DMS 273 treated with DMSO at 0.1 percent for 48 hours (cell line): ENCODE results near the gene UNC93A.
"Not testable (repeated sequence)": the region's sequence is repeated elsewhere in the genome, so short reads cannot be mapped to it uniquely, and the experiment has no call there.

Source experiments
- DNase-seq: peaks from one replicate; lab custom pipeline; 2025; lab: John Stamatoyannopoulos, UW

UNC93A gene

DNA sequence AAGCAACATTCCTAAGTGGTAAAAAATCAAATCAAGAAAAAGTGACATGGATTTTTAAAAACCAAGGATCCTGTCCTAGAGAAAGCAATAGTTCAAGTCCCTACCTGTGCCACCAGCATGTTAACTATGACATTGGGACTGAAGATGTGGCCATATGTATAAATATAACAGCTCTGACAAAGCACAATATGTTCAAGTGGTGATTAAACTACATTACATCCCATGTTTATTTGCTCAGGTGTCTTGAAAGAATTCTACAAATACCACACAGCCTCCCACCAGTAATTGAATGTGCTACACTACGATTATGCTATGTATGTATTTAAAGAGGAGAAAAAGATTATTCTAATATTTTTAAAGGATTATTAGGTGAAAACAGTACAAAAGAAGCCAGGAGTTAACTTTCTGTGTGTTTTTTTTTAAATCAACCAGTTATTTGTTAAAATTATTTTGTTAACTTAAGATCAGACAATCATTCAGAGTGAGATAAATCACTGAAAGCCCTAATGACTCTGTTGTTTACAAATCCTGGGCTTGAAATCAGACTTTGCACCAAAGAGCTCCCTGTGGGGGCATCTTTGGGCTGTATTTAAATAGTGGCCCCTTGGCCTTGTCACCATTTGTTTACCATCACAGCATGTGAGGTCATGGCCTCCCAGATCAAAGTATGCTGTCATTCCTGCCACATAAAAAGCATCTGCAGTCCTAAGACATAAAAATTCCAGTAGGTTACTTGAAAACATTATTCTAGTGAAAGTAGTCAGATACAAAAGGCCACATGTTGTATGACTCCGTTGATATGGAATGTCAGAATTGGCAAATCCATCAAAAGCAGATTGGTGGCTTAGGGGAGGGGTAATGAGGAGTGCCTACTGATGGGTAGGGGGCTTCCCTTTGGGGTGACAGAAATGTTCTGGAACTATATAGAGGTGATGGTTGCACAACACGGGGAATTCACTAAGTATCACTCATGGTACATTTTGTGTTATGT is 50.8 kb downstream of the UNC93A start:
- DNase-seq = no peak

DNA sequence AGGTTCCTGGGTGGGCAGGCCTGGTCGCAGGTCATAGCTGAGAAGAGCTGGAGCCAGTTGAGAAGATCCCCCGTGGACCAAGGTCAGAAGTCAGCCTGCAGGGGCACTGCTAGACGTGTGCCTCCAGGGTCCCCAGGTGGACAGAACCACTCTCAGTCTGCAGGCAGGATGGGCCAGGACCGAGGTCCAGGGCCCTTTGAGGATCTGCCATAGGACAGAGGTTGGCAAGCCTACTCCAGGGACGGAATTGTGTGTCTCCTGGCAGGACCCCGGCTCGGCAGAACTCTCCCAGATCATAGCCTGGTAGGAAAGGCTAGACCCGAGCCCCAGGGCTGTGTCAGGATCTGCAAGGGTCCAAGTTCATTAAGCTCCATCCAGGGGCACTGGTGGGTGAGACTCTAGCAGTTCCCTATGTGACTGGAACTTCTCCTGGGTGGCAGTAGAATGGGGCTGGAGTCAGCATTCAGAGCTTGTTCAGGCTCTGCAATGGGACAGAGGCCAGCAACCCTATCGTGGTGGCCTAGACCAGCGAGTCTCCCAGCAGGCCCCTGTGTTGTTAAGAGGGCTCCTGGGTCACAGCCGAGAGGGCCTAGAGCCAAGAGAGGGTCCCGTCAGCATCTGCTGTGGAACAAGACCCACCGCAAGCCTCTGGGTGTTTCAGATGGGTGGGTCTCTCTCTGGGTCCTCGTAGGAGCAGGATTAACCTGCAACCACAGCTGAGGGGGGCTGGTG is 51.9 kb downstream of the UNC93A start:
- DNase-seq = no peak

- DNase-seq = no peak
These were observed 54.2 kb downstream of the UNC93A start for GRCh38 chr6:167345348-167345747.

DNA sequence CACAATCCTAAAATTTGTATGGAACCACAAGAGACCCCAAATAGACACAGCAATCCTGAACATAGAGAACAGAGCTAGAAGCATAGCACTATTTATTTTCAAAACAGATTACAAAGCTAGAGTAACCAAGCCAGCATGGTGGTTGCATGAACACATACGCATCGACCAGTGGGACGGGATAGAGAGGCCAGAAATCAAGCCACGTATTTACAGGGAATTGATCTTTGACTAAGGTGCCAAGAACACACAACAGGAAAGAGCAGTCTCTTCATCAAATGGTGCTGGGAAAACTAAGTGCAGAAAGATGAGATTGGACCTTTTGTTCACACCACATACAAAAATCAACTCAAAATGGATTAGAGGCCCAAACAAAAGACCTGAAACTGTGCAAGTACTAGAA is 54.8 kb downstream of the UNC93A start:
- DNase-seq = no peak

- DNase-seq = no peak
These were observed 56.1 kb downstream of the UNC93A start for GRCh38 chr6:167347226-167347625.

- DNase-seq = no peak
These were observed 58.6 kb downstream of the UNC93A start for GRCh38 chr6:167349631-167350274.

- DNase-seq = no peak
These were observed 59.2 kb downstream of the UNC93A start for GRCh38 chr6:167350275-167350696.

DNA sequence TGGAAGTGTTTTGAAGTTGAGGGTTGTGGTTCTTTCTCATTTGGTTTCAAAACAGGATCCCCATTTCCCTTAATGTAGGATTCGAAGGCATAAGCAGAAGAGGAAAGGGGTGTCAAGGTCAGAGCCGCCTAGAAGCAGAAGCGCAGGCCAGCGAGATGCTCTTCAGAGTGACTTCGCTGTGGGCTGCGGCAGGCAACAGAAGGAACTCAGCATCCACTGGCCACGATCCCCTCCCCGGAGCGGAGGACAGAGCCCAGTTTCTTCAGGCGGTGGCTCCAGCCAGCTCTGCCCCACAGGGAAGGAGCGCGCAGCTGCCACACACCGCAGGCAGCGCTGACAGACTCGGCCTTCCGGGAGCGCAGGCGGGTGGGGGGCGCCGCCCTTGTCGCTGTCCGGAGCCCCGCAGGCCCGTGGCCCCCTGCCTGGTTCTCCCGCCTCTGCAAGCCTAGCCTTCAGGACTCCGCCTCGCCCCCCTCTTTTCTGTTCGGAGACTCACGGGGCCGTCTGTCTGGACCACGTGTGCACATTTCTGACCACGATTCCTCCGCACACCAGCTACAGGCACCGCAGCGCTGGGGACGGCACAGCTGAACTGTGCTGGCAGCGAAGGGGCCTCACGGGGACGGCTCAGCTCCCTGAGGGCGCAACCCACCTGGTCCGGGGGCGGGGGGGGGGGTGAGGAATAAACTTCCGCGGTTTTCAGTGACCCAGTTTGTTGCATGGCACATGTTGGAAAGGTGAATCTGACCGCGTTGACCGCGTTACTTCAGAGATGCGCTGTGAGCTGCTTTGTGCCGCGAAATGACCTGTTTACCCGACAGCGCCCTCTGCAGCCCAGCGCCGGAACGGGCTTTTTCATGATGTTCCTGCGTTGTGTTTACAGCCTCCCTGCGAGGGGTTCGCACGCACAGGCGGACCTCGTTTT is 59.9 kb downstream of the UNC93A start:
- DNase-seq = peak; percentile 57

DNA sequence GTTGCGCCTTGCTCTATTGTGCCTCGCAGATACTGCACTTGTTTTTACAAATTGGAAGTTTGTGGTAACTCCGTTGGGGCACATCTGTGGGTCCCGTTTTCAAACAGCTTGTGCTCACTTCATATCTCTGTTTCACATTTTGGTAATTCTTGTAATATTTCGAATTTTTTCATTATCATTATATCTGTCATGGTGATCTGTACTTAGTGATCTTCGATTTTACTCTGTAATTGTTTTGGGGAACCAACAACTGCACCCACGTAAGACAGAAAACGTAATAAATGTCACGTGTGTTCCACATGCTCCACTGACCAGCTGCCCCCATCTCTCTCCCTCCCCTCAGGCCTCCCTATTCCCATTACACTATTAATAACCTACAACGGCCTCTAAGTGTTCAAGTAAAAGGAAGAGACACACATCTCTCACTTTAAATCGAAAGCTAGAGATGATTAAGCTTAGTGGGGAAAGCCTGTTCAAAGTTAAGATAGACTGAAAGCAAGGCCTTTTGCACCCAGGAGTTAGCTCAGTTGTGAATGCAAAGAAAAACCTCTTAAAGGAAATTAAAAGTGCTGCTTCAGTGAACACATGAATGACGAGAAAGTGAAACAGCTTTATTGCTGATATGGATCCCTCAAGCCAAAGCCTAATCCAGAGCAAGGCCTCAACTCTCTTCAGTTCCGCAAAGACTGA is 60.7 kb downstream of the UNC93A start:
- DNase-seq = no peak

GRCh38 chr6:167356874-167357273 is 65.8 kb downstream of the UNC93A start:
- DNase-seq = no peak

GRCh38 chr6:167358394-167358793 is 67.3 kb downstream of the UNC93A start:
- not testable (repeated sequence) for DNase-seq

DNA sequence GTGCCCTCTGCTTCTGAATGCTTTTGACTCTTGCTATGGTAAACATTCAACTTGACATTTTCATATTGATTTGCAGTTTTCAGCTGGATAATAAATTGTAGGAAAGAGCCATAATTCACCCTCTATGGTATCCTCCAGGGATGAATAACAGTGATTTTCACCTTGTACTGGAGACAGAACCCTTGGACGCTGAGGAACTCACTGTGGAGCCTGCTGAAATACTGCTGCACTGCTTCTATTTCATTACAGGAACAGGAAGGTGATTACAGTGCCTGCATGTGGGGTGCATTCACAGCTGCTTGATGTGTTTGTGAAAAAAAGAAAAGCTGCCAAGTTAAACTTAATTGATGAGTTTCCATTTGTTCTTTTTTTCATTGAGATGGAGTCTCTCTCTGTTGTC is 70.1 kb downstream of the UNC93A start:
- not testable (repeated sequence) for DNase-seq
